Measurements from ENCODE around the gene SPP2. TPM values are rescaled to one million over a fixed set of nuclear protein-coding genes. Genes with fewer than 3 reads are reported as not detected.

The SPP2 gene
- total and polyA plus RNA-seq, 2 donors (not counting 1 experiment from before 2014, with no cell fraction given), result not detected

GRCh38 chr2:234032279-234032856, 18.1 kb upstream of the SPP2 start:
- H2AFZ ChIP-seq (ENCODE audit: low read length), result no peak overlapping the region
- H3K4me2 ChIP-seq (ENCODE audit: extremely low read depth, insufficient read depth, low read length), result no peak overlapping the region
- TF ChIP-seq EZH2 (IDR thresholded peaks at IDR 0.05; ENCODE audit: low read length, missing control alignments) (no peak), CTCF (conservative IDR thresholded peaks at IDR 0.05 in 1 of 2, IDR thresholded peaks at IDR 0.05 in 1 of 2; ENCODE audit: low read depth in 1 of 2, low read length in 2 of 2) (no peak)
- no peaks in the 10 kb centered on the region for H3K9me3 ChIP-seq (ENCODE audit: control insufficient read depth, insufficient read depth, low read depth, low read length)
- peak; percentile 84 to 88 for DNase-seq (ENCODE audit: low read depth in 2 of 2)
- no peaks in the 10 kb centered on the region for H3K27me3 ChIP-seq (ENCODE audit: control insufficient read depth, insufficient read depth, low read length)
- H4K20me1 ChIP-seq (ENCODE audit: control insufficient read depth, extremely low read depth, insufficient read depth, low read length), result no peaks in the 10 kb centered on the region
- H3K36me3 ChIP-seq (ENCODE audit: control insufficient read depth, insufficient read depth, low read length), result no peaks in the 10 kb centered on the region
- H3K4me3 ChIP-seq (replicated peaks in 1 of 4; ENCODE audit: control extremely low read depth in 1 of 4, insufficient read depth in 1 of 4, low read depth in 3 of 4, low read length in 4 of 4), result no peak overlapping the region
- H3K27ac ChIP-seq (ENCODE audit: insufficient read depth, low read length), result no peak overlapping the region
- no peaks in the 10 kb centered on the region for H3K4me1 ChIP-seq (ENCODE audit: control insufficient read depth, extremely low read depth, insufficient read depth, low read length)
- no peak overlapping the region for H3K9ac ChIP-seq (ENCODE audit: insufficient read depth, low read length)
- H3K79me2 ChIP-seq (ENCODE audit: control insufficient read depth, insufficient read depth, low read length), result no peaks in the 10 kb centered on the region

GRCh38 chr2:234033174-234033573, 17.3 kb upstream of the SPP2 start:
- Histone ChIP-seq H3K27ac (ENCODE audit: insufficient read depth, low read length) (no peak overlapping the region), H3K79me2 (ENCODE audit: control insufficient read depth, insufficient read depth, low read length) (no peaks in the 10 kb centered on the region), H4K20me1 (ENCODE audit: control insufficient read depth, extremely low read depth, insufficient read depth, low read length) (no peaks in the 10 kb centered on the region), H3K9ac (ENCODE audit: insufficient read depth, low read length) (no peak overlapping the region), H3K36me3 (ENCODE audit: control insufficient read depth, insufficient read depth, low read length) (no peaks in the 10 kb centered on the region), H3K4me1 (ENCODE audit: control insufficient read depth, extremely low read depth, insufficient read depth, low read length) (no peaks in the 10 kb centered on the region), H3K27me3 (ENCODE audit: control insufficient read depth, insufficient read depth, low read length) (no peaks in the 10 kb centered on the region), H2AFZ (ENCODE audit: low read length) (no peak overlapping the region), H3K9me3 (ENCODE audit: control insufficient read depth, insufficient read depth, low read depth, low read length) (no peaks in the 10 kb centered on the region), H3K4me2 (ENCODE audit: extremely low read depth, insufficient read depth, low read length) (no peak overlapping the region), H3K4me3 (replicated peaks in 1 of 4; ENCODE audit: control extremely low read depth in 1 of 4, insufficient read depth in 1 of 4, low read depth in 3 of 4, low read length in 4 of 4) (no peak overlapping the region)
- TF ChIP-seq CTCF (conservative IDR thresholded peaks at IDR 0.05 in 1 of 2, IDR thresholded peaks at IDR 0.05 in 1 of 2; ENCODE audit: low read depth in 1 of 2, low read length in 2 of 2) (no peak), EZH2 (IDR thresholded peaks at IDR 0.05; ENCODE audit: low read length, missing control alignments) (no peak)
- DNase-seq (ENCODE audit: low read depth in 2 of 2), result peak in 1 of 2 donors; percentile 4

GRCh38 chr2:234033885-234034284, 16.6 kb upstream of the SPP2 start:
- Histone ChIP-seq H3K4me1 (ENCODE audit: control insufficient read depth, extremely low read depth, insufficient read depth, low read length) (no peaks in the 10 kb centered on the region), H3K9me3 (ENCODE audit: control insufficient read depth, insufficient read depth, low read depth, low read length) (no peaks in the 10 kb centered on the region), H3K4me2 (ENCODE audit: extremely low read depth, insufficient read depth, low read length) (no peak overlapping the region), H2AFZ (ENCODE audit: low read length) (no peak overlapping the region), H3K27me3 (ENCODE audit: control insufficient read depth, insufficient read depth, low read length) (no peaks in the 10 kb centered on the region), H3K36me3 (ENCODE audit: control insufficient read depth, insufficient read depth, low read length) (no peaks in the 10 kb centered on the region), H3K27ac (ENCODE audit: insufficient read depth, low read length) (no peak overlapping the region), H3K9ac (ENCODE audit: insufficient read depth, low read length) (no peak overlapping the region), H3K4me3 (replicated peaks in 1 of 4; ENCODE audit: control extremely low read depth in 1 of 4, insufficient read depth in 1 of 4, low read depth in 3 of 4, low read length in 4 of 4) (no peak overlapping the region), H4K20me1 (ENCODE audit: control insufficient read depth, extremely low read depth, insufficient read depth, low read length) (no peaks in the 10 kb centered on the region), H3K79me2 (ENCODE audit: control insufficient read depth, insufficient read depth, low read length) (no peaks in the 10 kb centered on the region)
- TF ChIP-seq EZH2 (IDR thresholded peaks at IDR 0.05; ENCODE audit: low read length, missing control alignments), result no peak
- no peak for TF ChIP-seq CTCF (conservative IDR thresholded peaks at IDR 0.05 in 1 of 2, IDR thresholded peaks at IDR 0.05 in 1 of 2; ENCODE audit: low read depth in 1 of 2, low read length in 2 of 2)
- DNase-seq (ENCODE audit: low read depth in 2 of 2), result peak in 1 of 2 donors; percentile 10

All from fibroblast of lung (primary cell).